Fibroblast of pulmonary artery (primary cell): ENCODE data around the gene PLGRKT.
"Not testable (repeated sequence)": the region's sequence is repeated elsewhere in the genome, so short reads cannot be mapped to it uniquely, and the experiment has no call there.

ENCODE experiments used
- DNase-seq: peaks from one replicate; pipeline ENCODE4 v3.0.0-alpha.2; 2010; ENCODE audit warnings: low read depth
- H3K4me3 ChIP-seq: replicated peaks from 2 replicates; pipeline ENCODE4 v1.5.1; 2011; ENCODE audit warnings: low read depth, mild to moderate bottlenecking, control low read depth, low read length, moderate library complexity
- TF ChIP-seq, protein P1 (sequence below): IDR thresholded peaks from 2 replicates; pipeline ENCODE4 v1.5.1; 2011; ENCODE audit warnings: mild to moderate bottlenecking, control low read depth, low read length, inconsistent platforms; ENCODE audit errors: missing control alignments

The PLGRKT gene

DNA sequence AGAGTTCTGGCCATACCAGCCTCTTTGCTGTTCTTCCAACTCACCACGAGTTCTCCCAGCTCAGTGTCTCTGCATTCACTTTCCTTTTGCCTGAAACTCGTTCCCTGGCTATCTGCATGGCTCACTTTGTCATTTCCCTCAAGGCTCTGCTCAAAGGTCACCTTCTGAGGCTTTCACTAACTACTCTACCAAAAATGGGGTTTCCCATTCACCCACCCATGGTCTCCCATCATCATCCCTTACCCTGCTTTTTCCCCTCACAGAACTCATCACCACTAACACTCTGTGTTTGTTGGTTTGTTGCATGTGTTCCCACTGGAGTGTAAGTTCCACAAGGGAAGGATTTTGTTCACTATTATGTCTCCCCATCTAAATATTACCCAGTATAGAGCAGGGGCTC, 16.6 kb downstream of the PLGRKT start:
- DNase-seq: no peak
- TF ChIP-seq, protein P1, sequence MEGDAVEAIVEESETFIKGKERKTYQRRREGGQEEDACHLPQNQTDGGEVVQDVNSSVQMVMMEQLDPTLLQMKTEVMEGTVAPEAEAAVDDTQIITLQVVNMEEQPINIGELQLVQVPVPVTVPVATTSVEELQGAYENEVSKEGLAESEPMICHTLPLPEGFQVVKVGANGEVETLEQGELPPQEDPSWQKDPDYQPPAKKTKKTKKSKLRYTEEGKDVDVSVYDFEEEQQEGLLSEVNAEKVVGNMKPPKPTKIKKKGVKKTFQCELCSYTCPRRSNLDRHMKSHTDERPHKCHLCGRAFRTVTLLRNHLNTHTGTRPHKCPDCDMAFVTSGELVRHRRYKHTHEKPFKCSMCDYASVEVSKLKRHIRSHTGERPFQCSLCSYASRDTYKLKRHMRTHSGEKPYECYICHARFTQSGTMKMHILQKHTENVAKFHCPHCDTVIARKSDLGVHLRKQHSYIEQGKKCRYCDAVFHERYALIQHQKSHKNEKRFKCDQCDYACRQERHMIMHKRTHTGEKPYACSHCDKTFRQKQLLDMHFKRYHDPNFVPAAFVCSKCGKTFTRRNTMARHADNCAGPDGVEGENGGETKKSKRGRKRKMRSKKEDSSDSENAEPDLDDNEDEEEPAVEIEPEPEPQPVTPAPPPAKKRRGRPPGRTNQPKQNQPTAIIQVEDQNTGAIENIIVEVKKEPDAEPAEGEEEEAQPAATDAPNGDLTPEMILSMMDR: no peak
- H3K4me3 ChIP-seq: no peak overlapping the region

DNA sequence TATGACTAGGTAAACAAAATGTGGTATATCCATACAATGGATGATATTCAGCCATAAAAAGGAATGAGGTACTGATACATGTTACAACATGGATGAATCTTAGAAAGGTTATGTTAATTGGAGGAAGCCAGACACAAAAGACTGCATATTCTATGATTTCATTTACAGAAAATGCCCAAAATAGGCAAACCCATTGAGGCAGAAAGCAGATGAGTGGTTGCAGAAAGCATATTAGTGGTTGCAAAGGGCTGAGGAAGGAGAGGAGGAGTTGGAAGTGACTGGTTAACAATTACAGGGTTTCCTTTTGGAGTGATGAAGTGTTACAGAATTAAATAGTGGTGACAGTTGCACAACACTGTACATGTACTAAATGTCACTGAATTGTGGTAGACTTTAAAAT, 17.7 kb downstream of the PLGRKT start:
- no peak for DNase-seq
- TF ChIP-seq, protein P1: no peak
- H3K4me3 ChIP-seq: no peak overlapping the region

DNA sequence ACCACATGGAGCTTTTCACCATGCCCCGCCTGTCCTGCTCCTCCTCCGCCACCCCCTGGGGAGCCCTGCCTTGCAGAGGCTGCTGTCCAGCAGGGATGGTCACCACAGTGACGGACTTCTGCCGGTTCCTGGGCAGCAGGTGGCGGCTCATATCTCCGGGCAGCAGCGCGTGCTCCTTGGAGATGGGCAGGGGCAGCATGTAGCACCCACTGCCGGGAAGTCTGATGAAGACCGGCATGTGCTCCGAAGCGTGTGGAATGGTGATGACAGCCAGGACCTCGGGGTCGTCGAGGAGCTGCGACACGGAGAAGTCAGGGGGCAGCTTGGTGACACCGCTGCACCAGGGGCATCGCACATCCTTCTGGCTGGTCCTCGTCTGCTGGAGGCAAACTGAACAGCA, 19.2 kb downstream of the PLGRKT start:
- TF ChIP-seq, protein P1: no peak
- no peak overlapping the region for H3K4me3 ChIP-seq
- no peak for DNase-seq

DNA sequence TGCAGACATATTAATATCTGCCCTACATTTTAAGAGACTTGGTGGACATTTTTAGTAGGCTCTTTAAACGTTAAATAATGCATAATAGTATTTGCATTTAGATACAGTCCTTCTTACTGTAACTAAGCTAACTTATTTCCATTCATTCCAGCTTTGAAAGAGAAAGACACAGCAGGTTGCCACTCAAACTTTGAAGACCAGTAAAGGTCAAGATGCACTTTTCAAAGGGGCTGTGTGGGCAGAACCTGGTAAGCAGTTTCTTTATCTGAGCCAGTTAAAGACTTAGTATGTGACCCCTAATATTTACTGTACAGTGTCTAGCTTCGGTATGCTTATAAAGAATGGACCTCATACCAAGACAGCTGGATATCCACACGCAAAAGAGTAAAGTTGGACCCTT, 20.8 kb downstream of the PLGRKT start:
- TF ChIP-seq, protein P1: no peak

DNA sequence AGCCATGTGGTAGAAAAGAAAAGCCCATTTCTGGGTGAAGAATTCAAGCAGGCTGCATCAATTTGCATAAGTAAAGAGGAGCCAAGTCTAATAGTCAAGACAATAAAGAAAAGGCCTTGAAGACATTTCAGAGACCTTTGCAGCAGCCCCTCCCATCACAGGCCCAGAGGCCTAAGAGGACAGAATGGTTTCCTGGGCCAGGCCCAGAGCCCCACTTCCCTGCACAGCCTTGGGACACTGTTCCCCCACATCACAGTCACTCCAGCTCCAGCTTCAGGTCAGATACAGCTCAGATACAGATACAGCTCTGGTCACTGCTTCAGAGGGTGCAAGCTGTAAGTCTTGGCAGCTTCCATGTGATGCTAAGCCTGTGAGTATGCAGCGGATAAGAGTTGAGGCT, 29.1 kb downstream of the PLGRKT start:
- TF ChIP-seq, protein P1: no peak
- H3K4me3 ChIP-seq: no peak overlapping the region
- no peak for DNase-seq

More for the DNA sequence above, 20.8 kb downstream of the PLGRKT start:
- DNase-seq: no peak
- no peak overlapping the region for H3K4me3 ChIP-seq

DNA sequence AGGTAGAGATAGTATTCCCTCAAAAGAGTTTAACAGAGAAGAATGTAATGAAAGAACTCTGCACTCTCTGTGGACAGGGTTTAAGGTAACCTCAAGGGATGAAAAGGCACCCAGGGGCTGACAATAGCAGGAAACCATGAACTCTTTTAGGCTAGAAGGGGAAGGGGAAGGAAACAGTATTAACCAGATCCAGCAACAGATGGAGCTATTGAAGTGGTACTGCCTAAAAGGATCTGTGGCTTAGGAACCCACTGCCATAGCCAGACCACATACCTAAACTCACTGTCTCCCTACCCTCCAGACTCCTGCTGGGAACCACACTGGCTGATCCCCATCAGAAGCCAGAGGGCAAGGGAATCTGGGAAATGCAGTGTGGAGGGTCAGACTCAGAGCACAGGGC, 35.5 kb downstream of the PLGRKT start:
- no peak for DNase-seq
- H3K4me3 ChIP-seq: no peak overlapping the region
- TF ChIP-seq, protein P1: no peak

DNA sequence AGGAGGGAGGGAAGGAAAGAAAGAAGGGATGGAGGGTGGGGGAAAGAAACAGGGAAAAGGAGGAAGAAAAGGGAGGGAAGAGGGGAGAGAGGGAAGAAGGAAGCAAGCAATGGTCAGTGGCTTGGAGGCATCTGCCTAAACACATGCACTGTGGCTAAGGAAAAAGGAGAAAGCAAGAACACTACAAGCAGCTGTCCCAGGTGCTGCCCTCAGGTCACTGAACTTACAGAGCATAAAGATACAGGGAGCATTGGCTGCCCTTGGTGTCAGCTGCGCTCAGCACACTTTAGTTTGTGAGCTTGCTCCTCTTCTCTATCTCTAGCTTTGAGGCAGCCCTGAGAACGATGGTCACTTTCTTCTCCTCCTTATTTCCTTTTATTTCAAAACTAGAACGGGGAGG, 40.2 kb downstream of the PLGRKT start:
- not testable (repeated sequence) for DNase-seq, H3K4me3 ChIP-seq

DNA sequence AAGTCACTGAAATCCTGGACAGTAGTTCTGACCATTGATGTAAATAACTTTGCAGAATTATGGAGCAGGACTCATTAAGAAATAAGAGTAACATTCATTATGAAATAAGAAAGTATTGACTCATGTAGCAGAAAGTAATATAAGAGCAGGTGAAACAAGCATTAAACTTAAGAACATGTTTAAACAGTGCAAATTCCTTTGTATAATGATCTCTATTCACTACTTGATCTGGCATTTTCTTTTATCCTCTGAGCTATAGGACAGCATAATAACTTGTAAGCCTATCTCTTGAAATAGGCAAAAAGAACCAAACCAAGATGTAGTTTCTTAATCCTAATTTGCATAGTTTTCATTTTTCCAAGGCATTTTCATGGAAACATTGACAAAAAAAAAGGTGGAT, 42.3 kb downstream of the PLGRKT start:
- TF ChIP-seq, protein P1: no peak
- DNase-seq: no peak
- H3K4me3 ChIP-seq: no peak overlapping the region

DNA sequence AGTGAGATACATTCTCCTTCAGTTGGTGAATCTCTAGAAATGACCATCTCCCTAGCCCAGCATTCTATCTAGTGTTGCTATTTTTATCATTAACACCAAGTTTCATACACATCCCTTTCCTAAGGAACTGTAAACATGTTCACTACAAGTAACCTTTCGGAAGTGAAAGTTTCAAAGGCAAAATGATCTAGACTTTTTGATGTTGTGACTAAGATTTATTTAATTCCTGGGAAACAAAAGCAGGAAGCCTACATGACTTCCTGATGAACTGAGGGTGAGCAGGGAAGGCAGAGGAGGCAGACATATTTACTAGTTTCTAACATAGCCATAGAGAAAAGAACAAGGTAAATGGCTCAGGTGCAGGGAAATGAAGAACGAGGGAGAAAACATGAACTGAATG, 43.7 kb downstream of the PLGRKT start:
- not testable (repeated sequence) for DNase-seq, H3K4me3 ChIP-seq
